ENCODE data around the gene OSBP.

DNA sequence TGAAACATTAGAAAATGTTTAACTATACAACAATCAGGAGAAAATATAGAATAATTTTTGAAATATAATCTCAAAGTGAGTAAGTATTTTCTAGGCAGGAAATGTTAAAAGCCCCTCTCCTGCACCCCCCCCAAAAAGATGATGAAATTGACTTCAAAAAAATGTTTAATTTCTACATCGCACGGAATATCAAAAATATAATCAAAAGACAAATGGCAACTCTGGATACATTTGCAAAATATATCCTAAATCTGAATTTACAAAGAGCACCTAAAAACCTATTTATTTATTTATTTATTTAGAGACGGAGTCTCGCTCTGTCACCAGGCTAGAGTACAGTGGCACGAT lies 67.3 kb downstream of the OSBP start:
- TF ChIP-seq SPI1 (IDR thresholded peaks at IDR 0.05; ENCODE audit: borderline replicate concordance, low read depth) (no peak), POLR2AphosphoS5 (IDR thresholded peaks at IDR 0.05; ENCODE audit: low read depth) (no peak)
- TF ChIP-seq, protein P1, sequence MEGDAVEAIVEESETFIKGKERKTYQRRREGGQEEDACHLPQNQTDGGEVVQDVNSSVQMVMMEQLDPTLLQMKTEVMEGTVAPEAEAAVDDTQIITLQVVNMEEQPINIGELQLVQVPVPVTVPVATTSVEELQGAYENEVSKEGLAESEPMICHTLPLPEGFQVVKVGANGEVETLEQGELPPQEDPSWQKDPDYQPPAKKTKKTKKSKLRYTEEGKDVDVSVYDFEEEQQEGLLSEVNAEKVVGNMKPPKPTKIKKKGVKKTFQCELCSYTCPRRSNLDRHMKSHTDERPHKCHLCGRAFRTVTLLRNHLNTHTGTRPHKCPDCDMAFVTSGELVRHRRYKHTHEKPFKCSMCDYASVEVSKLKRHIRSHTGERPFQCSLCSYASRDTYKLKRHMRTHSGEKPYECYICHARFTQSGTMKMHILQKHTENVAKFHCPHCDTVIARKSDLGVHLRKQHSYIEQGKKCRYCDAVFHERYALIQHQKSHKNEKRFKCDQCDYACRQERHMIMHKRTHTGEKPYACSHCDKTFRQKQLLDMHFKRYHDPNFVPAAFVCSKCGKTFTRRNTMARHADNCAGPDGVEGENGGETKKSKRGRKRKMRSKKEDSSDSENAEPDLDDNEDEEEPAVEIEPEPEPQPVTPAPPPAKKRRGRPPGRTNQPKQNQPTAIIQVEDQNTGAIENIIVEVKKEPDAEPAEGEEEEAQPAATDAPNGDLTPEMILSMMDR (IDR thresholded peaks at IDR 0.05; ENCODE audit: insufficient read depth, low read length) = no peak
- TF ChIP-seq, protein P2, sequence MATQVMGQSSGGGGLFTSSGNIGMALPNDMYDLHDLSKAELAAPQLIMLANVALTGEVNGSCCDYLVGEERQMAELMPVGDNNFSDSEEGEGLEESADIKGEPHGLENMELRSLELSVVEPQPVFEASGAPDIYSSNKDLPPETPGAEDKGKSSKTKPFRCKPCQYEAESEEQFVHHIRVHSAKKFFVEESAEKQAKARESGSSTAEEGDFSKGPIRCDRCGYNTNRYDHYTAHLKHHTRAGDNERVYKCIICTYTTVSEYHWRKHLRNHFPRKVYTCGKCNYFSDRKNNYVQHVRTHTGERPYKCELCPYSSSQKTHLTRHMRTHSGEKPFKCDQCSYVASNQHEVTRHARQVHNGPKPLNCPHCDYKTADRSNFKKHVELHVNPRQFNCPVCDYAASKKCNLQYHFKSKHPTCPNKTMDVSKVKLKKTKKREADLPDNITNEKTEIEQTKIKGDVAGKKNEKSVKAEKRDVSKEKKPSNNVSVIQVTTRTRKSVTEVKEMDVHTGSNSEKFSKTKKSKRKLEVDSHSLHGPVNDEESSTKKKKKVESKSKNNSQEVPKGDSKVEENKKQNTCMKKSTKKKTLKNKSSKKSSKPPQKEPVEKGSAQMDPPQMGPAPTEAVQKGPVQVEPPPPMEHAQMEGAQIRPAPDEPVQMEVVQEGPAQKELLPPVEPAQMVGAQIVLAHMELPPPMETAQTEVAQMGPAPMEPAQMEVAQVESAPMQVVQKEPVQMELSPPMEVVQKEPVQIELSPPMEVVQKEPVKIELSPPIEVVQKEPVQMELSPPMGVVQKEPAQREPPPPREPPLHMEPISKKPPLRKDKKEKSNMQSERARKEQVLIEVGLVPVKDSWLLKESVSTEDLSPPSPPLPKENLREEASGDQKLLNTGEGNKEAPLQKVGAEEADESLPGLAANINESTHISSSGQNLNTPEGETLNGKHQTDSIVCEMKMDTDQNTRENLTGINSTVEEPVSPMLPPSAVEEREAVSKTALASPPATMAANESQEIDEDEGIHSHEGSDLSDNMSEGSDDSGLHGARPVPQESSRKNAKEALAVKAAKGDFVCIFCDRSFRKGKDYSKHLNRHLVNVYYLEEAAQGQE (IDR thresholded peaks at IDR 0.05; ENCODE audit: insufficient replicate concordance, low read depth) = no peak
